ENCODE measurements around the gene PAPSS1.

DNA sequence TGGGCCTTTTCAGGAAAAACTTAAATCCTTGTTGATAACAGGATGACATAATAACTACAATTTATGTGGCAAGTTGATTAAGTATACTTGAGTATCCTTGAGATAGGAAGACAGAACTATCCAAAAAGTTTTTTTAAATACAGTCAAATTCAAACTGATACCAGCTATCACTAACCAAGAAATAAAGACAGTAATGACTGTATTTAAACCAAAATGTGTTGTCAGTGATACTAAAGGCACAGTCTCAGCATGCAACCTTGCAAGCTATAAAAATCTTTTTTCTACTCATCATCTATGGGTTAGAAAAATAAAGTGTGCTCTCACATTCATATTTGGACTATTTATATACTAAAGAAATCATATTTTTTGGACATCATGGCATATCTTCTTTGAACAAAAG, 64.7 kb downstream of the PAPSS1 start:
- TF ChIP-seq POLR2A (IDR thresholded peaks at IDR 0.05; ENCODE audit: low read length) (no peak), EP300 (IDR thresholded peaks at IDR 0.05) (no peak), JUN (IDR thresholded peaks at IDR 0.05) (no peak), RNF2 (IDR thresholded peaks at IDR 0.05; ENCODE audit: borderline replicate concordance, low read depth) (no peak), ESRRA (IDR thresholded peaks at IDR 0.05; ENCODE audit: borderline replicate concordance, low read length) (no peak), POLR2AphosphoS2 (conservative IDR thresholded peaks at IDR 0.05; ENCODE audit: low read length) (no peak)
- TF ChIP-seq, protein P1, sequence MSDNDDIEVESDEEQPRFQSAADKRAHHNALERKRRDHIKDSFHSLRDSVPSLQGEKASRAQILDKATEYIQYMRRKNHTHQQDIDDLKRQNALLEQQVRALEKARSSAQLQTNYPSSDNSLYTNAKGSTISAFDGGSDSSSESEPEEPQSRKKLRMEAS (IDR thresholded peaks at IDR 0.05), result no peak
- TF ChIP-seq, protein P2, sequence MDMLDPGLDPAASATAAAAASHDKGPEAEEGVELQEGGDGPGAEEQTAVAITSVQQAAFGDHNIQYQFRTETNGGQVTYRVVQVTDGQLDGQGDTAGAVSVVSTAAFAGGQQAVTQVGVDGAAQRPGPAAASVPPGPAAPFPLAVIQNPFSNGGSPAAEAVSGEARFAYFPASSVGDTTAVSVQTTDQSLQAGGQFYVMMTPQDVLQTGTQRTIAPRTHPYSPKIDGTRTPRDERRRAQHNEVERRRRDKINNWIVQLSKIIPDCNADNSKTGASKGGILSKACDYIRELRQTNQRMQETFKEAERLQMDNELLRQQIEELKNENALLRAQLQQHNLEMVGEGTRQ (IDR thresholded peaks at IDR 0.05), result no peak
- TF ChIP-seq, protein P3, sequence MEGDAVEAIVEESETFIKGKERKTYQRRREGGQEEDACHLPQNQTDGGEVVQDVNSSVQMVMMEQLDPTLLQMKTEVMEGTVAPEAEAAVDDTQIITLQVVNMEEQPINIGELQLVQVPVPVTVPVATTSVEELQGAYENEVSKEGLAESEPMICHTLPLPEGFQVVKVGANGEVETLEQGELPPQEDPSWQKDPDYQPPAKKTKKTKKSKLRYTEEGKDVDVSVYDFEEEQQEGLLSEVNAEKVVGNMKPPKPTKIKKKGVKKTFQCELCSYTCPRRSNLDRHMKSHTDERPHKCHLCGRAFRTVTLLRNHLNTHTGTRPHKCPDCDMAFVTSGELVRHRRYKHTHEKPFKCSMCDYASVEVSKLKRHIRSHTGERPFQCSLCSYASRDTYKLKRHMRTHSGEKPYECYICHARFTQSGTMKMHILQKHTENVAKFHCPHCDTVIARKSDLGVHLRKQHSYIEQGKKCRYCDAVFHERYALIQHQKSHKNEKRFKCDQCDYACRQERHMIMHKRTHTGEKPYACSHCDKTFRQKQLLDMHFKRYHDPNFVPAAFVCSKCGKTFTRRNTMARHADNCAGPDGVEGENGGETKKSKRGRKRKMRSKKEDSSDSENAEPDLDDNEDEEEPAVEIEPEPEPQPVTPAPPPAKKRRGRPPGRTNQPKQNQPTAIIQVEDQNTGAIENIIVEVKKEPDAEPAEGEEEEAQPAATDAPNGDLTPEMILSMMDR (IDR thresholded peaks at IDR 0.05), result no peak

Measured in A549 (cell line).